Subcutaneous abdominal adipose tissue (tissue), 5 donors: Measurements from ENCODE around the gene CFAP99.

Experiments
- H3K27ac ChIP-seq: one replicate; pipeline ENCODE4 v1.7.0; 2013; ENCODE audit warnings: low read depth, mild to moderate bottlenecking, inconsistent platforms, low read length, moderate library complexity
- H3K27me3 ChIP-seq, 5 donors: one replicate each; pipeline ENCODE4 v1.7.0; 2013; ENCODE audit warnings: low read length in 5 of 5, inconsistent platforms in 1 of 5; ENCODE audit not compliant: control insufficient read depth in 5 of 5, insufficient read depth in 4 of 5
- H3K36me3 ChIP-seq, 5 donors: one replicate each; pipeline ENCODE4 v1.7.0; 2013; ENCODE audit warnings: low read length in 5 of 5; ENCODE audit not compliant: control insufficient read depth in 5 of 5, insufficient read depth in 5 of 5
- H3K4me1 ChIP-seq, 5 donors: one replicate each; pipeline ENCODE4 v1.7.0; 2013; ENCODE audit warnings: low read length in 5 of 5, mild to moderate bottlenecking in 3 of 5, moderate library complexity in 1 of 5; ENCODE audit not compliant: control insufficient read depth in 5 of 5, insufficient read depth in 5 of 5
- H3K4me3 ChIP-seq, 5 donors: one replicate each; pipeline ENCODE4 v1.7.0; 2013; ENCODE audit warnings: low read length in 5 of 5, low read depth in 1 of 5
- H3K9ac ChIP-seq, 5 donors: one replicate each; pipeline ENCODE4 v1.7.0; 2013; ENCODE audit warnings: low read length in 5 of 5, mild to moderate bottlenecking in 4 of 5, moderate library complexity in 3 of 5
- H3K9me3 ChIP-seq, 5 donors: one replicate each; pipeline ENCODE4 v1.7.0; 2013; ENCODE audit warnings: low read length in 5 of 5; ENCODE audit not compliant: control insufficient read depth in 5 of 5
- donor health status: healthy.
- donor health status: healthy.
- donor health status: healthy.
- donor health status: healthy.
- donor health status: healthy.

CFAP99 gene

DNA sequence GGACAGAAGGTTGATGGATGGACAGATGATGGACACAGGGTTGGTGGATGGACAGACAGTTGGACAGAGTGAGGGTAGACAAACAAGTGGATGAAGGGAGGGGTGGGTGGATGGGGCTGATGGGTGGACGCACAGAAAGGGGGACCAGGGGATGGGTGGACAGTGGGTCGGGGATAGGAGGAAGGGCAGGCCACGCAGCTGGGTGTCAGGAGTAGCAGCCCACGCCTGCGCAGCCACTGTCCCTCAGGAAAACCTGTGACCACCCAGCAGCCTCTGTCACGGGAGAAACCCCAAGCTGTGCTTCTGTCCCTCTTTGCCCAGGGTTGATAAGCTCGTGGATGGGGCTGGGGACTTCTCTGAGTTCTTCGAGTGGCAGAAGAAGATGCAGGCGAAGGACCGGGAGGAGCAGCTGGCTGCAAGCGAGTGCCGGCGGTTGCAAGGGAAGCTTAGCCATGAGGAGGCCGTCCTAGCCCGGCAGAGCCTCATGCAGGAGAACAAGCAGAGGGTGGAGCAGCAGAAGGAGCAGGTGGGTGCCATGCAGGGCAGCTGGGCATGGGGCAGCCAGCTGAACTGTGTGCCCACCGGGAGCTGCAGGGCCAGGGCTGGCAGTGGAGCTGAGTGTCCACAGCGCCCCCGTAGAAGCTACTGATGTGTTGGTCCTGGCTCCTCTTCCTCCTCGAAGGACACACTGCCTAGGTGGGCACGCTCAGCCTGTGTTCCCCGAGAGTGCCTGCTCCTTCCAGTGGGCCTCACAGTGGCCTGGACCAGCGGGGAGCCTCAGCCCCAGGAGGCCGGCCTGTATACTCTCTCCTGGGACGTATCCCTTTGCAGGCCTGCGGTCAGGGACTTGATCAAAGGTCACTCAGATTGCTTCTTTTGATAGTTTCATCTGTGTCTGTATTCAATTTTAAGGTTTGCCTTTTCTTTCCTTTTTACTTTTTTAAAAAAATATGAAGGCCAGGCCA is 33.3 kb downstream of the CFAP99 start:
- Histone ChIP-seq H3K9me3 (no peaks in the 10 kb centered on the region), H3K4me1 (no peaks in the 10 kb centered on the region), H3K9ac (no peak overlapping the region), H3K36me3 (no peaks in the 10 kb centered on the region), H3K27ac (no peak overlapping the region), H3K27me3 (no peaks in the 10 kb centered on the region), H3K4me3 (no peak overlapping the region)

DNA sequence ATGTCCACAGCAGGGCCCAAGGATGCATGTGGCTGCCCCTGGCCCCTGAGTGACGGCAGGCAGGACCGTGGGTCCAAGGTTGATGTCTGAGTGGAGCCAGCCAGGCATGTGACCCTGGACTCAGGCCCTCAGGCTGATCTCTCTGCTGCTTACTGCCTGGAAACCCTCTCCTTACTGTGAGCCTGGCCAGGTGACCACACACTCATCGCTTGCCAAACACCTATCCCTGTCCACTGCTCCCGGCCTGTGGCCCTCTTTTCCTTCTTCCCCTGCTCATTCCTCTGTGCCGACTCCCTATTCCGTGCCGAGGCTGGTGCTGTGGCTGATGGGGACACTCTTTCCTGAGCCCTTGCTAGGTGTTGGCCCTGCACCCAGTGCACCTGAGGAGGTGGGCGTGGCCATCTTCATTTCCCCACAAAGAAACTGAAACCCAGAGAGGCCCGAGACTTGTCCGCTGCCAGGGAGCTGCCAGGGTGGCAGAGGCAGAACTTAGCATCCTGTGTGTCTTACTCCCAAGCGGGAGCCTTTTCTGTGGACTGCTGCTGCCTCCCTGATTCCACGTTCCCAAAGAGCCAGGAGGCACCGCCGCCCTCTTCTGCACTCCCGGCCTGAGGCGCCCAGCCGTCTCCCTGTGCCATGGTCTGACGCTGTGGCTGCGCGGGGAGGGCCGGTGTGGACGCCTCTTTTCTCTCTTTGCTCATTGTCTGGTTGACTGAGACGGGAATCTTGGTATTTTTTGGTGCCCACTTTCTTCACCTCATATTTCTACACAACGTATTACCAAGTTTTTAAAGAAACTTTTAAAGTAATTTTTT is 38.9 kb downstream of the CFAP99 start:
- Histone ChIP-seq H3K9me3 (no peaks in the 10 kb centered on the region), H3K9ac (no peak overlapping the region), H3K36me3 (no peaks in the 10 kb centered on the region), H3K4me3 (no peak overlapping the region), H3K27ac (no peak overlapping the region), H3K4me1 (peaks cover 0 to 9% (median 5%) of the 10 kb centered on the region in 5 donors), H3K27me3 (peaks cover 0 to 18% (median 11%) of the 10 kb centered on the region in 5 donors)

DNA sequence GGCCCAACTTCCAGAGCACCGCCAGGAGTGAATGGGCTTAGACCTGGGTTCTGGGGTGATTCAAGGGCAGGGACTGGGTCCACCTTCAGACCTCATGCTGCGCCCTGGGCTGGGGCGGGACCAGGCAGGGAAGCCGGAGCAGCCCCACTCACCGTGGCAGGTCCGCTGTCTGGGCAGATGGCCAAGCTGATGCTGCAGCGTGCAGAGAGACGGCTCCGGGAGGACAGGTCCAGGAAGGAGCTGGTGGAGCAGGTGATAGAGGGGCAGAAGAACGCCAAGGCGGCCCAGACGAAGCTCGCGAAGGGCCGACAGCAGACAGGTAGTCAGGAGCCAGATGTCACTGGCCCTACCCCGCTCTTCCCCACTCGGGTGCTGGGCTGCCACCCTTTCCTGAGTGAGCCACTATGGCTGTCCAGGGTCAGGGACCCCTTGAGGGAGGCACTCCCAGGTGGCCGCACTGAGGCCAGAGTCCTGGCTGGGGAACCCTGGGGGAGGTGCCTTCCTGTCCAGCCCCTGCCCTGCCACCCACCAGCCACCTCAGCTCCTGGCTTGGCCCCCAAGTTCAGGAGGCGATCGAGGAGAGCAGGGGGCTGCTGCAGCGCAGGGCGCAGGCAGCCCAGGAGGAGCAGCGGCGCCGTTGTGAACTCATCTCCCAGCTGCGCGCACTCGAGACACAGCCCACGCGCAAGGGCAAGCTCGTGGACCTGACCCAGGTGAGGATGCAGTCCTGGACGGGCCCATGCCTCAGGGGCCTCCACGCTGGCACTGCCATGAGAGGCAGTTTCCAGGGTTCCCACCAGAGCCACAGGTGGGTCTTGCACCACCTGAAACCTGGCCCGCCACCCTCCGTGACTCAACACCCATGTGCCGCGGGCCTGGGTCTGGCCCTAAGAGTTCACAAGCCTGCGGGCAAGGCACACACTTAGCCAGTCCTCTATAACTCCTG is 40.1 kb downstream of the CFAP99 start:
- peaks cover 0 to 14% (median 9%) of the 10 kb centered on the region in 5 donors for H3K4me1 ChIP-seq
- peaks cover 0 to 18% (median 11%) of the 10 kb centered on the region in 5 donors for H3K27me3 ChIP-seq
- no peak overlapping the region for H3K4me3 ChIP-seq
- no peaks in the 10 kb centered on the region for H3K9me3 ChIP-seq
- H3K9ac ChIP-seq, result no peak overlapping the region
- no peaks in the 10 kb centered on the region for H3K36me3 ChIP-seq
- no peak overlapping the region for H3K27ac ChIP-seq

DNA sequence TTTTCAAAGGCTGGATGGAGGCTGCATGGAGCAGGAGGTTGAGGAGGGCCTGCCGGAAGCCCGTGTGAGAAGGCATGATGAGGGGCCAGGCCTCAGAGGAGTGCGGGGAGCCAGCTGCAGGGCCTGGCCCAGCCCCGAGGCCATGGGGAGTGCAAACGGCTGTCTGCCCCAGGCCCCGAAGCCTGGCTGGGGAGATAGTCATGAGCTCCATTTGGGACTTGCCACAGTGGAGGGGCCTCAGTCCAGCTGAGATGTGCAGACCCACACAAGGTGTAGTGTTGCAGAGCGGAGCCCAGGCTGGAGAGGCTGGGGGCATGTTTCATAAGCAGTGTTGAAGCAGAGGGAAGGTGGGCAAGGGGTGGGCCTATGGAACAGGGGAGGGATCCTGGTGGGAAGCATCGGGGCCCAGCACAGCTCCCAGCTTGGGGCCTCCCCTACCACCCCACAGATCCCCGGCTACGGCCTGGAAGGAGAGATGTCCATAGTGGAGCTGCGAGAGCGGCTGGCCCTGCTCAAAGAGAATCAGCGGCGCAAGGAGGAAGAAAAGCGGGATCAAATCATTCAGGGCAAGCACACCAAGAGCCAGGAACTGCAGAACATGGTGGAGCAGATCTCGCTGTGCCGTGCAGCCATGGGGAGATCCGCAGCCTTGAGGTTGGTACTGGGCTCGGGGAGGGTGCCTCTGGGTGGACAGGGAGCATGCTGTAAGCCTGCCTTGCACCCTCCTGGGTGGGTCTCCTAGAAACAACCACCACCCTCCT is 41.0 kb downstream of the CFAP99 start:
- no peaks in the 10 kb centered on the region for H3K9me3 ChIP-seq
- H3K9ac ChIP-seq, result no peak overlapping the region
- peaks cover 0 to 14% (median 9%) of the 10 kb centered on the region in 5 donors for H3K4me1 ChIP-seq
- H3K27me3 ChIP-seq, result peaks cover 0 to 18% (median 11%) of the 10 kb centered on the region in 5 donors
- H3K27ac ChIP-seq, result no peak overlapping the region
- no peaks in the 10 kb centered on the region for H3K36me3 ChIP-seq
- H3K4me3 ChIP-seq, result no peak overlapping the region

DNA sequence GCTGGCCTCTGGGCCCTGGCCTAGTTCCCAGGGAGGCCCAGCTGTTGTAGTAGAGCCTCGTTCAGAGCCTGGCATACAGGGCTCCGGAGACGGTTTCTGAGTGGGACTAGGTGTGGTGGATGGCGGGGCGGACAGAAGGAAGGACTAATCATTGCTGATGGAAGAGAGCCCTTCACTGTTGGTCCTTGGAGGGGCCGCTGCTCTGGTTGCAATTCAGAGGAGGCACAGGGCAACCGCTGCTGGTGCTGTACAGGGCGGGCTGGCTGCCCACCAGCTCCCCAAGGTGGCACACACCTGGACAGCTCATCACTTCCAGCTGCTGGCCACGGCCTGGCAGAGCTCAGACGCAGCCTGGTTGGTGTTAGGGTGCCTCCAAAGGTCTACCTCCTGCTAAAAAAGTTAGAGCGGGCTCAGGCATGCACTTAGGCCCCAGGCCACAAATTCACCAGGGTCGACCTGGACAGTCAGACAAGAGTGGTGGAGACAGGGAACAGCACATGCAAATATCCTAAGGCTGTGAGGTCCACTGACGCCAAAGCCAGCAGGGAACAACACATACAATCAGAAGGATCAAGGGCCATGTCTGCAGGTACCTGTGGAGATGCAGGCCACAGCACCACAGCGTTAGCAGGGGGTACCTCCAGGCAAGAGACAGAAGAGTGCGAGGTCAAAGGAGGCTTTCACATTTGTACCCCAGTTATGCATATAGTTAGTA is 42.6 kb downstream of the CFAP99 start:
- Histone ChIP-seq H3K4me3 (no peak overlapping the region), H3K9ac (no peak overlapping the region), H3K36me3 (no peaks in the 10 kb centered on the region), H3K4me1 (peaks cover 0 to 14% (median 9%) of the 10 kb centered on the region in 5 donors), H3K27ac (no peak overlapping the region), H3K9me3 (no peaks in the 10 kb centered on the region), H3K27me3 (peaks cover 0 to 18% (median 11%) of the 10 kb centered on the region in 5 donors)

DNA sequence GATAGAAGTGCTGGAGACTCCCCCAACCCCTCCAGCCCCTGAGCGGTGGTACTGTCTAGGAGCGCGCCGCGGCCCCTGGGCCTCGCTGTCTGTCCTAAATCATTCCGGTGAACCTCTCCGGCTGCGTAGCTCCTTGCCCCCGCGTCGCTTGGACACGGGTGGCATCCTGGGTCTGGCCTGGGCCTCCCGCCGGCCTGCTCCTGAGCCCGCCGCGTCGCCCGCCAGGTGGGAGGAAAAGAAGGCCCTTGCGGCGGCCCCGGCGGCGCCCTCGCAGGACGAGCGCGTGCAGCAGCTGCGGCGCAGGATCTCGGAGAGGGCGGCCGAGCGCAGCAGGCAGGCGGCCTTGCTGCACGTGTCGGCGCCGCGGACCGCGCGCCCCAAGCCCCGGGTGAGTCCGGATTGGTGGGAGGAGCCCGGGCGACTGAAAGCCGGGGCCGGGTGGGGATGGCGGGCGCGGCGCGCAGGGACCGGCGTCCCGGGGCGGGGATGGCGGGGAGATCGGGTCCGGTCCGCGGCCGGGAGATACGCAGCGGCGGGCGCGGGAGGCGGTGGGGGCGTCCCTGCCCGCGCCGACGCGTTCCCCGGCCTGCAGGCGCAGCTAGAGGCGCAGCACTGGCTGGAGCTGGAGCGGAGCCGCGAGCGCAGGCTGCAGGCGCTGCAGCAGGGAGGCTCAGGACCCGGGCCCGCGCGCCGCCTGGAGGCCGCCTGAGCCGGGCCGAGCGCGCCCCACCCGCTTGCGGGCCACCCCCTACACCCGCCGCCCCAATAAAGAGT is 43.6 kb downstream of the CFAP99 start:
- Histone ChIP-seq H3K9ac (peak overlapping the region in 3 of 5 donors; percentile 6 to 35 (median 25)), H3K4me1 (peaks cover 0 to 14% (median 9%) of the 10 kb centered on the region in 5 donors), H3K9me3 (no peaks in the 10 kb centered on the region), H3K27ac (no peak overlapping the region), H3K4me3 (peak overlapping the region in 4 of 5 donors; percentile 36 to 63 (median 54)), H3K36me3 (no peaks in the 10 kb centered on the region), H3K27me3 (peaks cover 0 to 17% (median 11%) of the 10 kb centered on the region in 5 donors)

DNA sequence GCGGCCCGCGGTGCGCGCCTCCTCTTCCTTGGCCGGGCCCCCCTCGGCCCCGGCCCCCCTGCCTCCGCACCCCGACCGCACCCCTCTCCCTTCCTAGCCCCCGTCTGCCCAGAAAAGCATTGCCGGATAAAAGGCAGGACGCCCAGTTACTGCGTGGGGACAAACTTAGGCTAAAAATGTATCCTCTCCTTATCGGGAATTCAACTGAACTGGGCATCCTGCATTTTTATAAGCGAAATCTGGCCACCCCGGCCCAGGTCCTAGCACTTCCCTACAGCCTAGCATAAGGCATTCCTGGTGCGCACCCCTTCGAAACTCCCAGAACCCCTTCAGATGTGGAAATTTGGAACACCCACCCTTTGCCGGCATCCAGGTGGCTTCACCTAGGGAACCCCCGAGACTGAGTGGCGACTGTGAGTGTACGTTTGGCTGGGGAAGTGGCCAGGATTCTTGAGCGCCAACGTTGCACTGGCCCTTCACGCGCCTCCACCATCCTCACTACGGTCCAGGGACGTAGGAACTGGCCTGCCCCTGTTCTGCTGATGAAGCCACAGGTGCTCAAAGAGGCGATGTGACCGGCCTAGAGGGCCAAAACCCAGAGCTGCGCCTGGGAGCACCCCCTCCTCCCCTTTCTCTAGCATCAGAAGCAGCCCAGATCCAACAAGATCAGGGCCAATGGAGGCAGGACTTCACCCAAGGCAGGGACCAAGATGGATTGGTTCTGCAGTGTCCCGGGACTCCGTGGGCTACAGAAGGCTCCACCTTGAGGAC is 44.4 kb downstream of the CFAP99 start:
- Histone ChIP-seq H3K4me1 (peaks cover 0 to 20% (median 16%) of the 10 kb centered on the region in 5 donors), H3K4me3 (peak overlapping the region in 4 of 5 donors; percentile 11 to 63 (median 46)), H3K27ac (no peak overlapping the region), H3K9ac (peak overlapping the region in 1 of 5 donors; percentile 35), H3K27me3 (peaks cover 0 to 14% (median 11%) of the 10 kb centered on the region in 5 donors), H3K9me3 (no peaks in the 10 kb centered on the region), H3K36me3 (no peaks in the 10 kb centered on the region)
